DMS79 treated with DMSO at 0.1 percent for 48 hours (cell line): ENCODE data around the gene SH3RF2.

Experiments used
- DNase-seq: peaks from one replicate; lab custom pipeline; 2025; lab: John Stamatoyannopoulos, UW

SH3RF2 gene

DNA sequence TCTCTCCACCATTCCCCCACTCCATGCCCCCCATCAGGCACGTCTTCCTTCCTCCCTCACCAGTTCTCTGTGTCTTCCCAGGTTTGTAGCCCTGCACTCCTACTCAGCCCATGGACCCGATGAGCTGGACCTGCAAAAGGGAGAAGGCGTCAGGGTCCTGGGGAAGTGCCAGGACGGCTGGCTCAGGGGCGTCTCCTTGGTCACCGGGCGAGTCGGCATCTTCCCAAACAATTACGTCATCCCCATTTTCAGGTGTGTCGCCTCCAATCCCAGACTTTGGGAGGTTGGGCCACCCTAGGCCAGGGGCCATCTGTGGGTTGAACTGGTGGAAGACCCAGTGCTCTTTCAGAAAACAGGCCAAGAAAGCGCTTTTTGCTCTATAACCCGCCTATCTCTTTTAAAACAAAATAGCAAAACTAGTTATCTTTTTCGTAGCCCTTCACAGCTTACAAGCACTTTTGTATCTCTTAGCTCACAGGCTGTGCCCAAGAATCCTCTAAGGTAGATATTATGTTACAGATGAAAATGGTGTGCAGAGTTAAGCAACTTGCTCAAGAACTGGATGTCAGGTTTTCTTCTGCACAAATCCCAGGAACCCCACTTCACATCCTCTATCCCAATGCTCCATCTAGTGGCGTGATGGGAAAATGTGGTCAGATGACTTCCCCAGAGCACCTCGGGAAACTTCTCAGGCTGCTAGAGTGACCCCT lies 112.8 kb downstream of the SH3RF2 start:
- DNase-seq: peak; percentile 12

GRCh38 chr5:146049704-146050026 lies 113.3 kb downstream of the SH3RF2 start:
- DNase-seq: no peak

GRCh38 chr5:146050086-146050485 lies 113.7 kb downstream of the SH3RF2 start:
- no peak for DNase-seq

DNA sequence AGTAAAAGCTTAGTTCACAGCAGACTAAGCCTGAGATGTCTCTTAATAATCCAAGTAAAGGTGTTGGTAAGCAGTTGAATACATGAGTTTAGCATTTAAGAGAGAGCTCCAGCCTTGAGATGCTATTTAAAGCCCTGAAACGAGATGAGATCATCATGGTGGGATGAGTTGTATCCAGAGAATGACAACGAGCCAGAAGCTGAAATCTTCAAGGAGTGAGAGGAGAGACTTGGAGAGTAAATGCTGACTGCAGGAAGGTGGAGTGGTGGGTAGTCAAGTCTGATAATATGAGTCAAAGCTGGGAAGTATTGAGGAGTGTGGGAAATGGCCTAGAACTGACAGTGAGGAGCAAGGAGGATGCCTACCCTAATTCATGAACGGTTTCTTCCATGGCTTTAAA lies 115.3 kb downstream of the SH3RF2 start:
- no peak for DNase-seq

DNA sequence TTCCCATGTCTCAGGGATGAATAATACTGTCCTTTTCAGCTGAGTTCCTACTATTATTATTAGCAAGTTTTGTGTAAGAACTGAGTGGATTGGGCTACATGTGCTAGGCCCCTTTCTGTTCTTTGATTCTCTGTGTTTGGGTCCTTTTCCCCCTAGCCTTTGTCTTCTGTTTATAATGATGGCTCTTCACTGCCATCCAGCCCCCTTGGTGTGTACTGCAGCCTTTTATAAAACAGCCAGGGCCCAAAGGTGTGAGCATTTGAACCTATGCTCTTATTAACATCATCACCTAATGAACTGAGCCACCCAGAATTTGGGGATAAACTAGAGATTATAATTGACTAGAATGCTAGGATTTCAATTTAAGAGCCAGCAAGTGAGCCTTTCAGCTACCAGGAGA lies 116.4 kb downstream of the SH3RF2 start:
- DNase-seq: no peak

- DNase-seq: no peak
Measured at GRCh38 chr5:146055432-146055831, 119.1 kb downstream of the SH3RF2 start.

DNA sequence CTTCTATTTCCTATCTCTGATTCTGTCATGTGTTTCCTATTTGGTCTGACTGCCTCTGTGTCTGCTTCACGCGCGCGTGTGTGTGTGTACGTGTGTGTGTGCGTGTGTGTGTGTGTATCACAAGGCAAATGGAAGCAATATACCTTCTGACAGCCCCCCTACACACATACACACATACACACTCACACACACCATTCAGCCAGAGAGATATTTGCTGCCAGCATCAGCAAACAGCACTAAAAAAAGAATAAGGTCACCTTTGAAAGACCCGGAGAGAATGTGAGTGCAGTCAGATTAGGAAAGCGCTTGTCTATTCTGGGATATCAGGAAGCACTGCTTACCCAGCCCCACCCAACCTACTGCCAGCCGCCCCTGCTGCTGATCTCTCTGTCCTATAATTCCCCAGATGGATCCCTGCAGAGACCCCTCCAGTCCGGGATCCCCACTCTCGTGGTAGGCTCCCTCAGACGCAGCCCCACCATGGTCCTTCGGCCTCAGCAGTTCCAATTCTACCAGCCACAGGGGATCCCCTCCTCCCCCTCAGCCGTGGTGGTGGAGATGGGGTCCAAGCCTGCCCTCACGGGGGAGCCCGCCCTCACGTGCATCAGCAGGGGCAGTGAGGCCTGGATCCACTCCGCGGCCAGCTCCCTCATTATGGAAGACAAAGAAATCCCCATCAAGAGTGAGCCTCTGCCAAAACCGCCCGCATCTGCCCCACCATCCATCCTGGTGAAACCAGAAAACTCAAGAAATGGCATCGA lies 123.3 kb downstream of the SH3RF2 start:
- no peak for DNase-seq

GRCh38 chr5:146060221-146060585 lies 123.8 kb downstream of the SH3RF2 start:
- DNase-seq: no peak

DNA sequence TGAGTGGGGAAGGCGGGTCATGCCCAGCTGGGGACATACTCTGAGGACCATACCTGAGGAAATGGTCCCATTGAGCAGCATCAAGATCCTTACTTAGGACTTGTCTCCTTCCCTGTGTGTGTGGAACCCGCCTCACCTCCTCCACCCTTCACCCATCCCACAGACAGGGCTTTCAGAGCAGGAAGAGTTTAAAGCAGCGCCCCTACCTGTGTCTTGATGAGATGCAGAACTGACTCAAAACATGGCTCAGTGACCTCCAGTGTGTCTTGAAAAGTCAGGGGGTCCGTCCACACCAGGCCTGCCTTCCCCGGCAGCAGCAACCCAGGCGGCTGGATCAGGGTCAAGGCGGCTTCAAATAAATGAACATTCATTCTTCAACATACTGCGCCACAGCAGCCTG lies 130.6 kb downstream of the SH3RF2 start:
- DNase-seq: no peak

DNA sequence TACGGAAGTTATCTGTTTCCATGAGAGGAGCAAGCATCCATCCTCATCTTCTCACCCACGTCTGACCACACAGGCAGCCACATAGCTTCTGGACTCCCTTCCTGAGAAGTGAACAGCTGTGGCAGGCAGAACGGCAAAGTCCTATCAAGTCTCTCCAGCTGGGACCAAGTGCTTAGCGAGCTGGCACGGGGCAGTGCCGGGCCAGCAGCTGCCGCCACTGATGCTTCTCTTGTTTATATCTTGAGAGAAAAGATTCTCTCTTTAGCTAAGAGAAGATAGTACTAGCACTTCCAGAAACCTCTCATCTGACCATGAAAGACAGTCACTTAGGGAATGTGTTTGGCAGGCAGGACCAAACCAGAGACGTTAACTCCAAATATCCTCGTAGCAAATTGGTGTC lies 131.8 kb downstream of the SH3RF2 start:
- no peak for DNase-seq

DNA sequence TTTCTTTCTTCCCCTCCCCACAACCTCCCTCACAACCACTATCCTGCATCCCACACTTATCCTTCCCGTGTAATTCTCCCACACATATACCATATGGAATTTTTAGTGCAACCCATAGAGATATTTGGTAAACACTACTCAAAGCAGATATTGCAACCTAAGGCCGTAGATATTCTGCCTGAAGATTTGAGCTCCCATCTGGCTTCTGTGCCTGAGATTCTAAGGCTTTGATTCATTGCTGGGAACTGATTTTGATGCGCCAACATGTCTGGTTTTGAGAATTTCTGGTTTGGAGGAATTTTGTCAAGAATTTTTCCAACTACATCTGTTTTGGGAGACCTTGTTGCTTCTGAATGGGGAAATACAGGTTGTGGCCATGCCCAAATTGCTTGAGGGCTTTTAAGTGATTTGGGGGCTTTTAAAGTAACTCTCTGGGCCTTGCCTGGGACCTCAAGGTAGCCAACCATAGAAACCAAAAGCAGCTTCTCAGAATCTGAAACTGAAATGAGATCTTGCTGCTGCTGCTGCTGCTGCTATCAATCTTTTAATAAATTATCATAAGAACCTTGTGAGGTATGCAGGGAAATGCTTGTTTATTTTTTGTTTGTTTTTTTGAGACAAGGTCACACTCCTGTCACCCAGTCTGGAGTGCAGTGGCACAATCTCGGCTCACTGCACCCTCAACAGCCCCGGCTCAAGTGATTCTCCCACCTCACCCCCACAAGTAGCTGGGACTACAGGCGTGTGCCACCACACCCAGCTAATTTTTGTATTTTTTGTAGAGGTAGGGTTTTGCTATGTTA lies 132.8 kb downstream of the SH3RF2 start:
- no peak for DNase-seq

- DNase-seq: no peak
Measured at GRCh38 chr5:146069780-146070099, 133.4 kb downstream of the SH3RF2 start.

GRCh38 chr5:146070746-146071145 lies 134.4 kb downstream of the SH3RF2 start:
- no peak for DNase-seq

DNA sequence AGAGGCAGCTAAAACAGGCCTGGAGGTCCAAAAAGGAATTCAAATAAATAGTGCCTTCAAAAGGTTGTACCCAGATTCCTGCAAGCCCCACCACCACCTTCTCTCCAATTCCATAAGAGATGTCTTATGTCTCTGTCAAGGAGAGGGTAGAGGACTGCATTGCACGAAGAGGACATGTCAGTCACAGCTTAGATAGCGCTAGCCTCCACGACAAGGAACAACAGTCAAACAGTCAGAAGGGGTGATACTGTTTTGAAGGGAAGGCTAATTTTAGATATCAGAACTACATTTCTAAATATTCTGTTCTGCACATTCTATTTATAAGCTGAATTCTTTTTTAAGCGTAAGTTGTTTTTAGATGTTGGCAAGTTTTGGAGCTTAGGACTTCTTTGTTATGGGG lies 134.8 kb downstream of the SH3RF2 start:
- no peak for DNase-seq

DNA sequence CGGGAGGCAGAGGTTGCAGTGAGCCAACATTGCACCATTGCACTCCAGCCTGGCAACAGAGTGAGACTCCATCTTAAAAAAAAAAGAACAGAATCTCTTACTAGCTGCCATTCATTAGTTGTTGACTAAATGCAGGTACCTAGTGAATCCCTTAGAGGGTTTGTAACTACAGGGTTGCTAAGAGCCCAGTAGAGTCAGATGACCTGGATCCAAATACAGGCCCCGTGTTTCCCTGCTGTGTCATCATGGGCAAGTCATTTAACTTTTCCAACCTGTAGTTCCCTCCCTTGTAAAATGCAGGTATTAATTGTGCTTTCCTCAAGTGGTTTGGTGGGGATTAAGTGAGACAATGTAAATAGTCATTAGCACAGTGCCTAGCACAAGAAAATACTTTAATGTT lies 136.2 kb downstream of the SH3RF2 start:
- no peak for DNase-seq

DNA sequence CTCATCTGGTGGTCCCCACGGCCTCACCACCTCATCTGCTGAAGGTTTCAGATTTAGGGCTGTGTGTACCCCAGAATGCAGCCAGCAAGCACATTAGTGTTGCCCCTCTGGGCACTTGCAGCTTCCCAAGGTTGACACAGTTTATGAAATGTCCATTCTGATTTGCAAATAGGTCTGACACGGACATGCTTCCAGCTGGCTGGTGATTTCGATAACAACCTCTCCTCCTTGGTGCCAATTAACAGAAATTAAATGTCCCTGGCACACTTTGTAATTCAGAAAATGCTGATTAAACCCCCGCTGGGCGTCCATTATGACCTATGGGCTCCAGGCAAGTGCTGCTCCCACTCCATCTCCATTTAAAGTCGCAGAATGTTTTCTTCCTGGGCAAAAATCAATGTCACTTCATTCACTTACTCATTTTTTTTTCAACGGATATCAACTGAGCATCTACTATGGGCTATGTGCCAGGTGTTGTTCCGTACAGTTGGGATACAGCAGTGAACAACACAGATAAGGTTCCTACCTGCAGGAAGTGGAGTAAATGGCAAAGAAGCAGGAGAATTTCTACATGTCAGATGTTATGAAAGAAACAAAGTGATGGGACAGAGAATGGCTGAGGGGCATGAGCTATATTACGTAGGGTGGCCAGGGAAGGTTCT lies 137.0 kb downstream of the SH3RF2 start:
- DNase-seq: peak; percentile 19

DNA sequence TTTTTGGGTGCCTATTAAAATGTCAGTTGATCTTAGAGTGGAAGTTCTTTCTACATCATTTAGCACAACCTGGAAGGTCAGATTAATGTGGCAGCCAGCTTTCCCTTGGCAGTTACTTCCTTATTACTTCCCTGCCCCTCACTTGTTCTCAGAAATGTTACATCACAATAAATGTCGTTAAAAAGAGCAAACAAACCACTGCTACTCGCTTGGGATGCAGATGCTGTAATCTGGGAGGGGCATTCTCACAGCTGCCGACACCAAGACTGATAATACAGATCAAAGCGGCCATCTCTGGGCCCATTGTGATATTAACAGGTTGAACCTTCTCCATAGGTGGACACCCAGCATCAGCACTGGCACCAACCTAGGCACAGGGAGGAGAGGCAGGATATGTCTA lies 139.7 kb downstream of the SH3RF2 start:
- DNase-seq: peak; percentile 24

DNA sequence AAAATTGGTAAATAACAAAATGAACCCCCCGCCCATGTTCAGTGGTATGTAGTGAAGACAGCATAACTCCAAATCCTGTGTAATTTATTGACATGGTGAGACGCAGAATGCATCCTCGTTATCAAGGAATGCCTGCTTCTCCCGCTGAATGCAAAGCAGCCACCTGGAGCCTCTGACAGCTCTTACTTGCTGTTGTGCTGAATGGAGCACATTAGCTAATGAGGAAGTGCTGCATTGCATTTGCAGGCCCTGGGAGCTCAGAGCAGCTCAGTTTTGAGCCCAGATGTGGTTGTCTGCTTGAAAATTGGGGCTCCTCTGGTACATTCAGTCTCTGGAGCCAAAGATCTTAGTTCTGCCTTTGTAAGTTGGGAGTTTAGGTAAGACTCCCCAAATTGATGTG lies 140.1 kb downstream of the SH3RF2 start:
- no peak for DNase-seq

DNA sequence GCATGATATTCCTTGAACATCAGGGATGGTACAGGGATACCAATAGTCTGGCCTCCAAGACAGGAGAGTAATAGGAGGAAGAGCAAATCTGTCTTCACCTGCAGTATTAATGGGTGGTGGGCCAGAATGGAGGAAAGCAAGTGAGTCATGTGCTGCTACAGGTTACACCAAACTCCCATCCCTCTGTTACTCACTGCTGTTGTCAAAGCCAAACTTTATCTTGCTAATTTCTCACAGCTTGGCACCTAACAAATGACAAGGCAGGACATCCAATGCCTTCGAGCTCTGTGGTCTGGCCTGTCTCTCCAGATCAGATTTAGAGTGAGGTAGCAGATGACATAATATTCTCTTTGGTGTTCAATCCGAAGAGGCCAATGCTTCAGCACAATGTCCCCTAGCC lies 142.2 kb downstream of the SH3RF2 start:
- DNase-seq: no peak

GRCh38 chr5:146079695-146080373 lies 143.5 kb downstream of the SH3RF2 start:
- DNase-seq: no peak

DNA sequence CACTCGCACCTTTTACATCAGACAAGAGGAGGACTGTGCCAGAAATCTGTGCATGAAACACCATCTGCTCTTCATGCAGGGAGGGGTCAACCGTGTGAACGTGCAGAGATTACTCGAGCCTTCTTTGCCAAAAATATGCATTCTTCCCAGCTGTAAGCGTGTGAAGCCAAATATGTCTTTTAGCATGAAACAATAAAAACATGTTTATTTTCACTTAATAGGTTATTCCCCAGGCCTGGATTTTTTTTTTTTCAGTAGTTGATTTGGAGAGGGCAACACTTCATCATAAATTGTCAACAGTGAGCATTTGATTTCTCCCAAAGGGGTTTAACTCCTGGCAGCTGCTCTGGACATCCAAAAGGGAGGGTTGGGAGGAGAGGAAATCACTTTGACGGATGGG lies 145.2 kb downstream of the SH3RF2 start:
- no peak for DNase-seq

DNA sequence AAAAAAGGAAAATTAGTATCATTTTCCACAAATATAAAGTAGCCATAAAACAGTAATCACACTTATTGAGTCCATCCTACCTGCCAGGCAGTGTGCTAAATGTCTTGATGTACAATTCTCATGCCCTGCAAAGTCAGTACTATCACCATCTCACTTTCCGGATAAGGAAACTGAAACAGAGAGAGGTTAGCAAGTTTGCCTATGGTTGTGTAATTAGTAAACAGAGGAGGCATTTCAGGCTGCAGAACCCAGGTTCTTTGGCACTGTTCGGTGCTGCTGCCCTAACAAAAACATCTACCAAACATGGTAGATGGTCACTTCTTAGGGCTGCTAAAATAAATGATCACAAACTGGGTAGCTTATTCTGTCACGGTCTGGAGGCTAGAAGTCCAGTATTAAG lies 146.4 kb downstream of the SH3RF2 start:
- no peak for DNase-seq
